A549 (cell line): ENCODE data around the gene EFNA5. TPM values are rescaled to one million over a fixed set of nuclear protein-coding genes. Genes with fewer than 3 reads are reported as not detected.

Experiments
- ATAC-seq, 2 experiments: fragments of 200-7000 bp in 1 of 2; fragments of >200 bp in 1 of 2; cut with Nextera tagmentation in 1 of 2; cut with Tn5 transposase in 1 of 2; 3 replicates each; pipeline versions ENCODE4 v1.8.0 to v1.9.1; 2018 to 2020; ENCODE audit warnings: mild to moderate bottlenecking in 1 of 2, moderate library complexity in 1 of 2
- CTCF ChIA-PET: fragments of 300-600 bp; sonication (Branson Sonifier 250); formaldehyde crosslinking; extraction: SDS; loops from one replicate; lab custom pipeline; 2021; ENCODE audit warnings: antibody characterized with exemption, inconsistent platforms; lab: Yijun Ruan, JAX
- POLR2A ChIA-PET: fragments of 350-600 bp; formaldehyde crosslinking; extraction: SDS; loops from one replicate; lab custom pipeline; 2021; ENCODE audit warnings: antibody characterized with exemption, inconsistent platforms; lab: Yijun Ruan, JAX
- DNase-seq, 2 experiments: peaks; one replicate each; pipeline versions ENCODE4 v3.0.0 to v3.0.0-alpha.2; 2011 to 2016; ENCODE audit warnings: low read depth in 1 of 2, low spot score in 1 of 2
- FAIRE-seq: peaks from 2 replicates; lab custom pipeline; 2011; peaks lifted over from hg19 to GRCh38; lab: Jason Lieb, UNC
- H3K27ac ChIP-seq, 2 experiments: fragments of >200 bp; sonication (Bioruptor Twin); formaldehyde crosslinking; 3 replicates each; pipeline ENCODE4 v1.5.1; 2016 to 2017
- H3K4me1 ChIP-seq: fragments of >200 bp; sonication (Bioruptor Twin); formaldehyde crosslinking; 3 replicates; pipeline ENCODE4 v1.6.1; 2016
- H3K4me2 ChIP-seq: fragments of >200 bp; sonication (Bioruptor Twin); formaldehyde crosslinking; 3 replicates; pipeline ENCODE4 v1.6.1; 2016
- H3K4me3 ChIP-seq: fragments of >200 bp; sonication (Bioruptor Twin); formaldehyde crosslinking; 3 replicates; pipeline ENCODE4 v1.5.1; 2016
- H3K9me3 ChIP-seq: fragments of >200 bp; sonication (Bioruptor Twin); formaldehyde crosslinking; 3 replicates; pipeline ENCODE4 v1.6.1; 2016
- CBX2 ChIP-seq: fragments of 200-600 bp; sonication (generic); IDR thresholded peaks from 2 replicates; pipeline ENCODE4 v1.6.1; 2016; ENCODE audit warnings: low read depth, mild to moderate bottlenecking, borderline replicate concordance
- CBX8 ChIP-seq: fragments of 200-600 bp; sonication (generic); IDR thresholded peaks from 2 replicates; pipeline ENCODE4 v1.6.1; 2016
- CEBPB ChIP-seq, 2 experiments: fragments of >200 bp in 1 of 2; sonication (Bioruptor Twin) in 1 of 2; formaldehyde crosslinking in 1 of 2; IDR thresholded peaks; 2 replicates each; pipeline ENCODE4 v1.6.1; 2012 to 2016
- CHD2 ChIP-seq: fragments of 150-350 bp; IDR thresholded peaks from 2 replicates; pipeline ENCODE4 v1.6.1; 2014; ENCODE audit warnings: low read length; ENCODE audit not compliant: partially characterized antibody
- CHD4 ChIP-seq: fragments of 200-600 bp; sonication (generic); IDR thresholded peaks from 2 replicates; pipeline ENCODE4 v1.6.1; 2016; ENCODE audit warnings: antibody characterized with exemption, mild to moderate bottlenecking, borderline replicate concordance
- EHF ChIP-seq: fragments of 250-450 bp; sonication (Bioruptor Pico); IDR thresholded peaks from 2 replicates; pipeline ENCODE4 v1.5.0; 2020; ENCODE audit warnings: mild to moderate bottlenecking
- EP300 ChIP-seq, 2 experiments: fragments of >200 bp; sonication (Bioruptor Twin); formaldehyde crosslinking; IDR thresholded peaks; 2 replicates in 1 of 2; 3 replicates in 1 of 2; pipeline ENCODE4 v1.6.1; 2016 to 2017
- FOXS1 ChIP-seq: fragments of 250-450 bp; sonication (Bioruptor Pico); IDR thresholded peaks from 2 replicates; pipeline ENCODE4 v1.5.0; 2020; ENCODE audit warnings: mild to moderate bottlenecking, moderate library complexity
- GATA3 ChIP-seq: IDR thresholded peaks from 2 replicates; pipeline ENCODE4 v1.6.1; 2012; ENCODE audit warnings: borderline replicate concordance
- HOXA7 ChIP-seq: fragments of 250-450 bp; sonication (Bioruptor Pico); IDR thresholded peaks from 2 replicates; pipeline ENCODE4 v1.5.0; 2020; ENCODE audit warnings: mild to moderate bottlenecking, moderate library complexity
- HOXB5 ChIP-seq: fragments of 250-450 bp; sonication (Bioruptor Pico); IDR thresholded peaks from 2 replicates; pipeline ENCODE4 v1.5.0; 2020; ENCODE audit warnings: mild to moderate bottlenecking, moderate library complexity
- JUNB ChIP-seq: fragments of >200 bp; sonication (Bioruptor Twin); formaldehyde crosslinking; IDR thresholded peaks from 2 replicates; pipeline ENCODE4 v1.6.1; 2016
- KDM1A ChIP-seq: fragments of 200-600 bp; sonication (generic); IDR thresholded peaks from 2 replicates; pipeline ENCODE4 v1.6.1; 2016; ENCODE audit warnings: low read depth, mild to moderate bottlenecking
- MAFK ChIP-seq: fragments of 450-650 bp; IDR thresholded peaks from 2 replicates; pipeline ENCODE4 v1.6.1; 2014; ENCODE audit not compliant: partially characterized antibody
- MYC ChIP-seq: IDR thresholded peaks from 2 replicates; pipeline ENCODE4 v1.6.1; 2012; ENCODE audit warnings: mild to moderate bottlenecking, inconsistent platforms, low read length, improper control_type of control experiment, borderline replicate concordance
- NFE2L2 ChIP-seq: fragments of 150-350 bp; conservative IDR thresholded peaks from 2 replicates; pipeline ENCODE4 v1.6.1; 2014; ENCODE audit warnings: low read length
- NR3C1 ChIP-seq: fragments of >200 bp; sonication (Bioruptor Twin); formaldehyde crosslinking; IDR thresholded peaks from 3 replicates; pipeline ENCODE4 v1.6.1; 2017
- PHF8 ChIP-seq: fragments of 200-600 bp; sonication (generic); IDR thresholded peaks from 2 replicates; pipeline ENCODE4 v1.6.1; 2016; ENCODE audit warnings: low read depth, mild to moderate bottlenecking, antibody characterized with exemption, moderate library complexity, borderline replicate concordance
- SMC3 ChIP-seq: fragments of >200 bp; sonication (Bioruptor Twin); formaldehyde crosslinking; IDR thresholded peaks from 3 replicates; pipeline ENCODE4 v1.6.1; 2018; ENCODE audit warnings: inconsistent platforms
- SREBF2 ChIP-seq: fragments of 450-650 bp; IDR thresholded peaks from 2 replicates; pipeline ENCODE4 v1.6.1; 2014; ENCODE audit warnings: mild to moderate bottlenecking, moderate library complexity
- ZC3H11A ChIP-seq: fragments of 450-650 bp; IDR thresholded peaks from 2 replicates; pipeline ENCODE4 v1.6.1; 2014; ENCODE audit warnings: antibody characterized with exemption, mild to moderate bottlenecking
- WGBS: methylation state at CpG from one replicate; pipeline ENCODE4 v1.1.6; 2017; ENCODE audit errors: missing lambda C conversion rate; 5-methylcytosine and 5-hydroxymethylcytosine counted together
- polyA plus RNA-seq, 4 experiments: library from polyadenylated mRNA; depleted of rRNA in 3 of 4; stranded (reverse); fragments of >200 nt; fragmentation: RNase III in 1 of 4; extraction: RNeasy Plus Mini Kit Qiagen cat#74134 plus additional on column Dnase treatment in 1 of 4; gene quantifications; 2 replicates in 3 of 4; 3 replicates in 1 of 4; pipeline ENCODE4 v1.2.3, GENCODE V29; 2011 to 2017
- TF ChIP-seq, protein P1 (sequence below): fragments of 250-450 bp; sonication (Bioruptor Pico); IDR thresholded peaks from 2 replicates; pipeline ENCODE4 v1.5.0; 2021; ENCODE audit warnings: mild to moderate bottlenecking, moderate library complexity, borderline replicate concordance
- TF ChIP-seq, protein P2 (sequence below): fragments of 450-650 bp; IDR thresholded peaks from 2 replicates; pipeline ENCODE4 v1.6.1; 2014; ENCODE audit warnings: antibody characterized with exemption
- TF ChIP-seq, protein P3 (sequence below): fragments of 200-600 bp; sonication (generic); IDR thresholded peaks from 2 replicates; pipeline ENCODE4 v1.6.1; 2016; ENCODE audit warnings: antibody characterized with exemption, mild to moderate bottlenecking, moderate library complexity
- TF ChIP-seq, protein P4 (sequence below): fragments of >200 bp; sonication (Bioruptor Twin); formaldehyde crosslinking; IDR thresholded peaks from 2 replicates; pipeline ENCODE4 v1.6.1; 2016

The EFNA5 gene
- polyA plus RNA-seq, 2 of the 4 experiments (the other 2 are of a cell fraction) = 8.5 to 20.7 TPM

DNA sequence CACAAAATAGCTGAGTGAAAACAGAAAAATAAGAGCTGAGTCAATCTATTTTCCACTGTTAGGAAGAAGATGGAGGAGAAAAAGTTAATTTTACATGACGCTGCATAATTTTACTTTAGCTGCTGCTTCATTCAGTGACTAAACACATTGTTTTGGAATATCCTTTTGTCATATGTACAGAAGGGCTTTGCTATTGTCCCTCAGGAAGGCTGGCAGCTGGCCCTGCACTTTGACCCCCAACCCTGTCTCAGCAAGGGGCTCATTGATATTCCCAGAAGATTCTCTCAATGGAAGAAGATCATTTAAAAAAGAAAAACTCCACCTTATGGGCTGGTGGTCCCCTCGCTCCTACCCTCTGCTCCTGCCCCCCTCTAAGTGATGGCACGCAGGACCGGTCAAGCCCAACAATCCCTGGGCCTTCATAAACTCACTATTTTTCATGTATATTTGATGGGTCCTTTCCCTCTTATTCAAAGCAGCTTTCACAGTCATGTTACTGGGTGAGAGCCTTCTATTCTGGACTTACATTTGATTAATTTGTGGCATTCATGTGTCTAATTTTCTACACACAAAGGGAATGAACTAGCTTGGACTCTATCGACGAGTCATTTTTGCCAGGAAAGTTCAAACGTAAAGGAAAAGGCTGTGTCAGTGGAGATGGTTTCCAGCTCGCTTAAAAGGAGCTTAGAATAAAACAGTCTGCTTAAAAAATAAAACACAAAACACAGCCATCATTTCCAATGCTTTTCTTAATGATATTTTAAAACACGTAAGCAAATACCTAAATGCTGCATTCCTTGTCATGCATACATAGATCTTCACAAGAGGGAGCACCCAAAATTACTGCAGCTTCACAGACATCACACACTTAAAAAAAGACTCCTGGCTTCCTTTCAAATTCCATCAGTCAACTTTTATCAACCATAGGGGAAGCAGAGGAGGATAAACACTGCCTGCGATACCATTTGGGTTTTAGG, 104.7 kb downstream of the EFNA5 start:
- ATAC-seq = no peak
- 80% methylated on average over 10 of the region's 10 CpGs for WGBS
- no peaks in the 10 kb centered on the region for H3K9me3 ChIP-seq
- peak overlapping the region; percentile 16 to 67; a peak in 3 of 6 replicates for H3K27ac ChIP-seq
- DNase-seq = no peak
- TF ChIP-seq FOXS1 (CRISPR knock-in tag) (no peak), MAFK (peak; percentile 52)
- H3K4me2 ChIP-seq = peak overlapping the region; percentile 25
- POLR2A ChIA-PET = interaction anchor here (1.7 kb wide), 1 partner anchor 23 kb away, joined by 4 read pairs; no protein-coding TSS in a partner anchor
- CTCF ChIA-PET = interaction anchor here (0.7 to 1.5 kb wide), 2 partner anchors 10 to 28 kb away, joined by 3 read pairs; no protein-coding TSS in a partner anchor
- no peak for FAIRE-seq
- no peak overlapping the region for H3K4me3 ChIP-seq
- peaks cover 73% of the 10 kb centered on the region for H3K4me1 ChIP-seq

DNA sequence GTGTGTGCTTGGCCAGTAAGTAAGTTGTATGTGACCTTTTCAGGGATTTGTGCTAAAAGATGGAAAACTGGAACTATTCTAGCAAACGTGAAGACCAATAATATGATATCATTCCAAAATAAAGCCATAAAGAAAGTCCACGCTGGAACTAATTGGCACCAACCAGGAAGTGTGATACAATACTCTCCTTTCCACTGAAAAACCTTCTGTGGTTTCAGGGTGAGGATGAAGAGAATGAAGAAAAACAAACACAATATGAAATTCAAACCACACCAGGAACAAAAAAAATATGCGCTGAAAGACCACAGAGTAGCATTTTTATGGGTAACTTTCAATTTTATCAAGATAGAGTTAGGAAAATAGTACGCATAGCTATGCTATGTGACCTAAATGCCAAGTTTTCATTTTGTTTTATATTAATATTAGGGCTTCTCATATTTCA, 105.8 kb downstream of the EFNA5 start:
- no peak for TF ChIP-seq CEBPB (IDR thresholded peaks at IDR 0.05)
- no peak for TF ChIP-seq PHF8
- no peak for TF ChIP-seq HOXA7
- TF ChIP-seq CBX2 = no peak
- TF ChIP-seq ZC3H11A = no peak
- no peak for TF ChIP-seq KDM1A
- TF ChIP-seq CHD4 = no peak
- no peak for TF ChIP-seq HOXB5 (CRISPR knock-in tag)
- no peak for TF ChIP-seq SREBF2
- no peak for TF ChIP-seq MYC
- TF ChIP-seq, all 56 proteins: peak for 0
- no peak for DNase-seq
- WGBS = 72% methylated on average over 4 of the region's 4 CpGs
- Histone ChIP-seq H3K4me1 (peaks cover 69% of the 10 kb centered on the region), H3K4me3 (no peak overlapping the region), H3K27ac (peak overlapping the region in 1 of 2 experiments; percentile 18; a peak in 1 of 6 replicates), H3K9me3 (no peaks in the 10 kb centered on the region), H3K4me2 (peak overlapping the region; percentile 42)
- FAIRE-seq = no peak
- CTCF ChIA-PET = no interaction called here
- POLR2A ChIA-PET = interaction anchor here (0.7 kb wide), 1 partner anchor 10 kb away, joined by 4 read pairs; no protein-coding TSS in a partner anchor
- no peak for ATAC-seq

DNA sequence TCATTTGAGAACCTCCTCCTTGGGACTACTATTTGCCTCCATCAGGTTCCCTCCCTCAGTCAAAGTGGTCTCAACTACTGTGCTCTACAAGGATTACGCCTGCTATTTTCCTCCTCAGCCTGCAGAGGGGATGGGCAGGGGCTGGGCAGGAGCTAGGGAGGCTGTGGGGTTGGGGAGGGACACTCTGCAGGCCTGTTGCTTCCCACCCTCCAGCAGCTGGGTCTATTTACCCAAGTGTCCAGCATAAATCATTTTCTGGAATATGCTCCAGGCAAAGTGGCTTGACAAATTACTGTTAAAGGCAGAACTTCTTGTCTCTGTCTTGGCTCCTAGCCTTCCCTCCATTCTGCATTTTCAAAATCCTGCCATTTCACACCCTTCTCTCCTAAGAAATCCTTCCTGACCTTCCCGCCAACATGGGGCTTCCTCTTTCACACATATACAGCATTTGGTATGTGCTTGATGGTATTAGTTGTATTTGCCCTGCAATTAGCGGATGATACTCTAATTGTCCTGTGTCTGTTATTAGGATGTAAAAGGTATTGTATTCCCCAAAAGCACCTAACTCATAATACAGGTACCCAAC, 106.7 kb downstream of the EFNA5 start:
- DNase-seq = no peak
- no peaks in the 10 kb centered on the region for H3K9me3 ChIP-seq
- FAIRE-seq = no peak
- H3K4me2 ChIP-seq = peak overlapping the region; percentile 17; the same call in 1 of the 3 replicates
- peak; percentile 50 to 53; a peak in 3 of 6 replicates for ATAC-seq
- 96% methylated on average over 3 of the region's 3 CpGs for whole genome bisulfite sequencing
- no peak overlapping the region for H3K4me3 ChIP-seq
- ChIA-PET CTCF (interaction anchor here (2.5 to 2.9 kb wide), 2 partner anchors 7 to 9 kb away, joined by 17 to 23 read pairs; no protein-coding TSS in a partner anchor), POLR2A (no interaction called here)
- H3K27ac ChIP-seq = peak overlapping the region in 1 of 2 experiments; percentile 56; a peak in 3 of 6 replicates
- H3K4me1 ChIP-seq = peaks cover 72% of the 10 kb centered on the region
- TF ChIP-seq NFE2L2 (no peak), JUNB (no peak), CHD2 (no peak), SMC3 (no peak), CBX8 (no peak), NR3C1 (no peak), EHF (no peak), GATA3 (no peak), EP300 (IDR thresholded peaks at IDR 0.05) (no peak), CEBPB (IDR thresholded peaks at IDR 0.05) (no peak), MYC (no peak)
- TF ChIP-seq, protein P1, sequence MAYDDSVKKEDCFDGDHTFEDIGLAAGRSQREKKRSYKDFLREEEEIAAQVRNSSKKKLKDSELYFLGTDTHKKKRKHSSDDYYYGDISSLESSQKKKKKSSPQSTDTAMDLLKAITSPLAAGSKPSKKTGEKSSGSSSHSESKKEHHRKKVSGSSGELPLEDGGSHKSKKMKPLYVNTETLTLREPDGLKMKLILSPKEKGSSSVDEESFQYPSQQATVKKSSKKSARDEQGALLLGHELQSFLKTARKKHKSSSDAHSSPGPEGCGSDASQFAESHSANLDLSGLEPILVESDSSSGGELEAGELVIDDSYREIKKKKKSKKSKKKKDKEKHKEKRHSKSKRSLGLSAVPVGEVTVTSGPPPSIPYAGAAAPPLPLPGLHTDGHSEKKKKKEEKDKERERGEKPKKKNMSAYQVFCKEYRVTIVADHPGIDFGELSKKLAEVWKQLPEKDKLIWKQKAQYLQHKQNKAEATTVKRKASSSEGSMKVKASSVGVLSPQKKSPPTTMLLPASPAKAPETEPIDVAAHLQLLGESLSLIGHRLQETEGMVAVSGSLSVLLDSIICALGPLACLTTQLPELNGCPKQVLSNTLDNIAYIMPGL = no peak
- TF ChIP-seq, protein P2, sequence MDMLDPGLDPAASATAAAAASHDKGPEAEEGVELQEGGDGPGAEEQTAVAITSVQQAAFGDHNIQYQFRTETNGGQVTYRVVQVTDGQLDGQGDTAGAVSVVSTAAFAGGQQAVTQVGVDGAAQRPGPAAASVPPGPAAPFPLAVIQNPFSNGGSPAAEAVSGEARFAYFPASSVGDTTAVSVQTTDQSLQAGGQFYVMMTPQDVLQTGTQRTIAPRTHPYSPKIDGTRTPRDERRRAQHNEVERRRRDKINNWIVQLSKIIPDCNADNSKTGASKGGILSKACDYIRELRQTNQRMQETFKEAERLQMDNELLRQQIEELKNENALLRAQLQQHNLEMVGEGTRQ = no peak
- TF ChIP-seq, protein P3, sequence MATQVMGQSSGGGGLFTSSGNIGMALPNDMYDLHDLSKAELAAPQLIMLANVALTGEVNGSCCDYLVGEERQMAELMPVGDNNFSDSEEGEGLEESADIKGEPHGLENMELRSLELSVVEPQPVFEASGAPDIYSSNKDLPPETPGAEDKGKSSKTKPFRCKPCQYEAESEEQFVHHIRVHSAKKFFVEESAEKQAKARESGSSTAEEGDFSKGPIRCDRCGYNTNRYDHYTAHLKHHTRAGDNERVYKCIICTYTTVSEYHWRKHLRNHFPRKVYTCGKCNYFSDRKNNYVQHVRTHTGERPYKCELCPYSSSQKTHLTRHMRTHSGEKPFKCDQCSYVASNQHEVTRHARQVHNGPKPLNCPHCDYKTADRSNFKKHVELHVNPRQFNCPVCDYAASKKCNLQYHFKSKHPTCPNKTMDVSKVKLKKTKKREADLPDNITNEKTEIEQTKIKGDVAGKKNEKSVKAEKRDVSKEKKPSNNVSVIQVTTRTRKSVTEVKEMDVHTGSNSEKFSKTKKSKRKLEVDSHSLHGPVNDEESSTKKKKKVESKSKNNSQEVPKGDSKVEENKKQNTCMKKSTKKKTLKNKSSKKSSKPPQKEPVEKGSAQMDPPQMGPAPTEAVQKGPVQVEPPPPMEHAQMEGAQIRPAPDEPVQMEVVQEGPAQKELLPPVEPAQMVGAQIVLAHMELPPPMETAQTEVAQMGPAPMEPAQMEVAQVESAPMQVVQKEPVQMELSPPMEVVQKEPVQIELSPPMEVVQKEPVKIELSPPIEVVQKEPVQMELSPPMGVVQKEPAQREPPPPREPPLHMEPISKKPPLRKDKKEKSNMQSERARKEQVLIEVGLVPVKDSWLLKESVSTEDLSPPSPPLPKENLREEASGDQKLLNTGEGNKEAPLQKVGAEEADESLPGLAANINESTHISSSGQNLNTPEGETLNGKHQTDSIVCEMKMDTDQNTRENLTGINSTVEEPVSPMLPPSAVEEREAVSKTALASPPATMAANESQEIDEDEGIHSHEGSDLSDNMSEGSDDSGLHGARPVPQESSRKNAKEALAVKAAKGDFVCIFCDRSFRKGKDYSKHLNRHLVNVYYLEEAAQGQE = no peak
- TF ChIP-seq, protein P4, sequence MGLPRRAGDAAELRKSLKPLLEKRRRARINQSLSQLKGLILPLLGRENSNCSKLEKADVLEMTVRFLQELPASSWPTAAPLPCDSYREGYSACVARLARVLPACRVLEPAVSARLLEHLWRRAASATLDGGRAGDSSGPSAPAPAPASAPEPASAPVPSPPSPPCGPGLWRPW = no peak
